Stomach smooth muscle (tissue), 2 donors: ENCODE results near the gene INSR.

ENCODE experiments used
- H3K27ac ChIP-seq: one replicate; pipeline ENCODE4 v1.7.0; 2013; ENCODE audit warnings: mild to moderate bottlenecking, low read length, inconsistent platforms
- H3K27me3 ChIP-seq, 2 donors: one replicate each; pipeline ENCODE4 v1.7.0; 2013; ENCODE audit warnings: low read length in 2 of 2; ENCODE audit not compliant: insufficient read depth in 2 of 2, control insufficient read depth in 1 of 2
- H3K36me3 ChIP-seq, 2 donors: one replicate each; pipeline ENCODE4 v1.7.0; 2013; ENCODE audit warnings: low read length in 2 of 2; ENCODE audit not compliant: control insufficient read depth in 2 of 2, insufficient read depth in 2 of 2
- H3K4me1 ChIP-seq: one replicate; pipeline ENCODE4 v1.7.0; 2013; ENCODE audit warnings: low read length; ENCODE audit not compliant: control insufficient read depth, insufficient read depth
- H3K4me3 ChIP-seq, 2 donors: one replicate each; pipeline ENCODE4 v1.7.0; 2013; ENCODE audit warnings: low read length in 2 of 2
- H3K9ac ChIP-seq, 2 donors: one replicate each; pipeline ENCODE4 v1.7.0; 2013; ENCODE audit warnings: low read length in 2 of 2, mild to moderate bottlenecking in 1 of 2
- H3K9me3 ChIP-seq, 2 donors: one replicate each; pipeline ENCODE4 v1.7.0; 2013; ENCODE audit warnings: low read length in 2 of 2; ENCODE audit not compliant: control insufficient read depth in 2 of 2
- donor health status: healthy.
- donor health status: Pancreatic carcinoma.

INSR gene

GRCh38 chr19:7194566-7194965 is 99.6 kb downstream of the INSR start:
- Histone ChIP-seq H3K4me1 (peaks cover 16% of the 10 kb centered on the region), H3K27me3 (no peaks in the 10 kb centered on the region), H3K9ac (no peak overlapping the region), H3K27ac (no peak overlapping the region), H3K36me3 (no peaks in the 10 kb centered on the region), H3K4me3 (no peak overlapping the region), H3K9me3 (no peaks in the 10 kb centered on the region)

DNA sequence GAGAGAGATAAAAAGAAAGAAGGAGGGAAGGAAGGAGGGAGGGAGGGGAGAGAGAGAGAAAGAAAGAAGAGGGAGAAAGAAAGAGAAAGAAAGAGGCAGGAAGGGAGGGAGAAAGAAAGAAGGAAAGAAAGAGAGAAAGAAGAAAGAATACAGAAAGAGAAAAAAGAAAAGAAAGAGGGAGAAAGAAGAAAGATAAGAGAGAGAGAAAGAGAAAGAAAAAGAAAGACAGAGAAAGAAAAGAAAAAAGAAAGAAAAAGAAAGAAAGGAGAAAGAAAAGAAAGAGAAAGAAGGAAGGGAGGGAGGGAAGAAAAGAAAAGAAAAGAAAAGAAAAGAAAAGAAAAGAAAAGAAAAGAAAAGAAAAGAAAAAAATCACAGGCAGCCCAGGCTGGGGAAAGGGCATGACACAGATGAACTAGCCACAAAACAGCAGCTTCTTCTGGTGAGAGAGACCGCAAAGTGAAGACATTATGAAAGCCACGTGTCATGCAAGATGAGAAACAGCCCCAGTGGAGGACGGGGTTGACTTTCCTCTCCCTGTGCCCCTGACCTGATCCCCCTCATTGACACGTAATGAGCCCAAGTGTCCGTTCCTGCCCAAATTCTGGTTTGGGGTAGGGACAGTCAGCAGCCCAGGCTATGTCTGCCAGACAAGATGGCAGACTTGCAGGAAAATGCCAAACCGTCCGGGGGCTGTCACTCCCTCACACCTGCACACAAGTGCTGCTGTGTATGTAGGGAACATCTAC is 102.1 kb downstream of the INSR start:
- Histone ChIP-seq H3K4me3 (no peak overlapping the region), H3K27ac (no peak overlapping the region), H3K27me3 (no peaks in the 10 kb centered on the region), H3K9ac (no peak overlapping the region), H3K4me1 (peaks cover 4% of the 10 kb centered on the region), H3K9me3 (no peaks in the 10 kb centered on the region), H3K36me3 (no peaks in the 10 kb centered on the region)

DNA sequence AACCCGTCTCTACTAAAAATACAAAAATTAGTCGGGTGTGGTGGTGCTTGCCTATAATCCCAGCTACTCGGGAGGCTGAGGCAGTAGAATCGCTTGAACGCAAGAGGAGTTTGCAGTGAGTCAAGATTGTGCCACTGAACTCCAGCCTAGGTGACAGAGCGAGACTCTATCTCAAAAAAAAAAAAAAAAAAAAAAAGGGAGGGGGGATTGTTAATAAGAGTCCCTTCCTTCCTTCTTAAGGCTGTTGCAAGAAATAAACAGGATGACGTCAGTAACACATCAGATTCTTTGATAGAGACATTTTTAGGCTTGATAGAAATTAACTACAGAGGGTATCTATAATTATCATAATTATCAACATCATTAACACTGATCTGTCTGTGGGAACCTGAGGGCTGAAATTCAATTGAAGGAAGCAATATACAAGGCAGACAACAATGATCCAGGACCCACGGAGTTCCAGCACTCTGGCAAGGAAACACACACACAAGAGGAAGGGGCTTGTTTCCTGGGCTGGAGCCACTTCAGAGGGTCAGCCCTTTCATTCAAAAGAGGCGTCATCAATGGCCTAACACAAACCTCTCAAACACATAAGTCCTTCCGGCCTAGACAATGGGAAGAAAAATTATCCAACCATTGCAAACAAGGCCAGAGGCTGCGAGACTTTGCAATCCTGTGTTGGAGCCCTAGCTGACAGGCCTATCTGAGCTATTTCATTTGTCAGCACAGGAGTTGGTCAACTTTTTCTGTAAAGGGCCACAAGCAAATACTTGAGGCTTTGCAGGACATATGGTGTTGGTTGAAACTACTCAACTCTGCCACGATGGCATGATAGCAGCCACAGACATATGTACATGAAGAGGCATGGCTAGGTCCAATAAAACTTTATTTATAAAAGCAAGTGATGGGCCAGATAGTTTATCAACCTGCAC is 105.2 kb downstream of the INSR start:
- Histone ChIP-seq H3K9me3 (no peaks in the 10 kb centered on the region), H3K36me3 (peaks cover 4% of the 10 kb centered on the region in 2 donors), H3K27me3 (no peaks in the 10 kb centered on the region), H3K9ac (no peak overlapping the region), H3K4me3 (no peak overlapping the region), H3K27ac (no peak overlapping the region), H3K4me1 (no peaks in the 10 kb centered on the region)

DNA sequence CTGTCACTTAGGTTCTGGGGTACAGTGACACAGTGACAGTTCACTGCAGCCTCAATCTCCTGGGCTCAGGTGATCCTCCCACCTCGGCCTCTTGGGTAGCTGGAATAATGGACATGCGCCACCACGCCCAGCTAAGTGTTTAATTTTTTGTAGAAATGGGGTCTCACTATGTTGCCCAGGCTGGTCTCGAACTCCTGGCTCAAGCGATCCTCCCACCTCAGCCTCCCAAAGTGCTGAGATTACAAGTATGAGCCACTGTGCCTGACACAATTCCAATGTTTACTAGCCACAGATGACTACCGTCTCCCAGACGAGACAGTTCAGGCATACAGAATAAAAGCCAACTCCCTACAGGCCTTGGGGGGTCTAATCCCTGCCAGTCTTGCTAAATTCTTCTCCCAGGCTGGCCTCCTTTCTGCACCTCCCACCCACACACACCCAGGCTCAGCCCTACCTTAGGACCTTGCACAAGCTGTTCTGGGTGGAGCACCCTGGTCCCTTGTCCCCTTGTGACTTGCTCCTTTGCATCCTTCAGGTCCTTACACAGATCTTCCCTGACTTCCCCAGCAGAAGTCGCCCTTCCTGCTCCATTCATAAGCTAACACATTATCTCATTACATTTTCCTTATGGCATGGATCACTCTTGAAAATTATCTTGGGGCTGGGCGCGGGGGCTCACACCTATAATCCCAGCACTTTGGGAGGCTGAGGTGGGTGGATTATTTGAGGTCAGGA is 106.4 kb downstream of the INSR start:
- H3K27me3 ChIP-seq: no peaks in the 10 kb centered on the region
- no peaks in the 10 kb centered on the region for H3K9me3 ChIP-seq
- peaks cover 5% of the 10 kb centered on the region for H3K4me1 ChIP-seq
- no peak overlapping the region for H3K4me3 ChIP-seq
- no peak overlapping the region for H3K27ac ChIP-seq
- peaks cover 4 to 8% of the 10 kb centered on the region in 2 donors for H3K36me3 ChIP-seq
- no peak overlapping the region for H3K9ac ChIP-seq

DNA sequence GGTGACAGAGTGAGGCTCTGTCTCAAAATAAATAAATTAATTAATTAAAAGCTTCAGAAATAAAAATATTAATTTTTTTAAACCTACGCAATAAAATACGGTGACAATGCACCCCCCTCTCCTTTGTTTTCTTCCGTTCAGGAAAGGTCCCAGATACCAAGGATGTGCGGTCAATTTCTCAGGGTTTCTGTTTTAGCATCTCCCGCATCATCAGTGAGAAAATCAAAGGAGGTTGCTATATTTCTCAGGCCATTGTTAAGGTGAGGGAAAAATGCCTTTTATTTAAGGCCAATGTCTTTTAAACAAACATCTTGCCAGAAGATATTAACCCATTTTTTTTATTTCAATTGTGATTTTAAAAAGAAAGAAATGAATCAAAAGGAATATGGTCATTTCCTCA is 111.7 kb downstream of the INSR start:
- Histone ChIP-seq H3K4me3 (peak overlapping the region in 1 of 2 donors; percentile 11), H3K9me3 (no peaks in the 10 kb centered on the region), H3K9ac (peak overlapping the region in 1 of 2 donors; percentile 52), H3K4me1 (peaks cover 22% of the 10 kb centered on the region), H3K27ac (no peak overlapping the region), H3K27me3 (no peaks in the 10 kb centered on the region), H3K36me3 (peaks cover 4 to 8% of the 10 kb centered on the region in 2 donors)

- H3K4me1 ChIP-seq: peaks cover 30% of the 10 kb centered on the region
- H3K36me3 ChIP-seq: peaks cover 7 to 8% of the 10 kb centered on the region in 2 donors
- H3K27me3 ChIP-seq: no peaks in the 10 kb centered on the region
- no peak overlapping the region for H3K4me3 ChIP-seq
- no peaks in the 10 kb centered on the region for H3K9me3 ChIP-seq
- peak overlapping the region; percentile 62 for H3K27ac ChIP-seq
- H3K9ac ChIP-seq: no peak overlapping the region
Observed at GRCh38 chr19:7179917-7180306, 114.3 kb downstream of the INSR start.

DNA sequence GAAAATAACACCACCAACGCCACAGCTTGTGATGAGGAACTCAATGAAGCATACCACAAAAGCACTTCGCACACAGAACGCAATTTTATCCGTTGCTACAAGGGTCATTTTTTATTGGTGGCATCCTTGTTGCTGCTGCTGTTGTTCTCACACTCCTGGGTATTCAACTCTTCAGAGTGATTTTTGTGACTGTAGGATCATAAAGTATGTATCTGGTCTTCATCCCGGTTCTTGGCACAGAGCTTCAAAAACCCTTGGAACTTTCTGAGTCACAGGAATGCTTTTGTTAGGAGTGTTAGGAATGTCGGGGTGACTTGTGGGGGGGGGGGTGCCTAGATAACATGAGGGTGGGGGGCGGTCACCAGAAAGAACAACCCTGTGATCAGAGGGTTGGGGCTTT is 116.3 kb downstream of the INSR start:
- Histone ChIP-seq H3K27ac (no peak overlapping the region), H3K27me3 (no peaks in the 10 kb centered on the region), H3K4me1 (peaks cover 25% of the 10 kb centered on the region), H3K4me3 (no peak overlapping the region), H3K9ac (no peak overlapping the region), H3K36me3 (peaks cover 3% of the 10 kb centered on the region in 2 donors), H3K9me3 (no peaks in the 10 kb centered on the region)

DNA sequence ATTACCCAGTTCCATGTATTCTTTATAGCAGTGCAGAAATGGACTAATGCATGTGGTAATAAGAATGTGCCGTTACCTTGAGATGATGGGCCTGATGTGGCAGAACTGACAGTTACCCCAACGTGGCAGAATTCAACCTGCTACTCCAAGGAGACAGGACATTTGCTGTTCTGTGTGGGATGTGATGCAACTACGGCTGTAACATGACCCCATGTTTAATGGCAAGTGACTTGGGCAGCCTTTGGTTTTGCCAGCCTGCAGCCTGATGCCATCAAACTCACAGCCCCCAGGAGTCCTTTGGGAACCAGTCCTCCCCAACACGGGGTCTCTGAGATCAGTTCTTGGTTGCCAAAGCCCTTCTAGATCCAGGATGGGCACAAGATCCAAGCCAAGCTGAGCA is 117.4 kb downstream of the INSR start:
- Histone ChIP-seq H3K36me3 (peaks cover 3 to 9% of the 10 kb centered on the region in 2 donors), H3K4me1 (peaks cover 25% of the 10 kb centered on the region)

DNA sequence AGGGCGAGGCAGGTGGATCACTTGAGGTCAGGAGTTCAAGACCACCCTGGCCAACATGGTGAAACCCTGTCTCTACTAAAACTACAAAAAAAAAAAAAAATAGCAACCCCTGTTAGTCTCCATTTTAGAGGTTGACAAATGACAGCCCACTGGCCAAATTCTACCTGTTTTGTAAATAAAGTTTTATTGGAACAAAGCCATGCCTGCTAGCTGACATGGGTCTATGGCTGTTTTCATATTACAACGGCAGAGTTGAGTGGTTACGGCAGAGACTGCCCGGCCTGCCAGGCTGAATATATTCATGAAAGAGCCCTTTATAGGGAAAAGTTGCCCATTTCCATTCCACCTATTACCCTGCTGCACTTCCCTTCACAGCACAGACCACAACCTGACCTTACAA is 121.4 kb downstream of the INSR start:
- no peaks in the 10 kb centered on the region for H3K9me3 ChIP-seq
- H3K9ac ChIP-seq: no peak overlapping the region
- H3K27me3 ChIP-seq: no peaks in the 10 kb centered on the region
- H3K4me1 ChIP-seq: peaks cover 7% of the 10 kb centered on the region
- no peak overlapping the region for H3K27ac ChIP-seq
- peaks cover 32% of the 10 kb centered on the region in 2 donors for H3K36me3 ChIP-seq
- H3K4me3 ChIP-seq: no peak overlapping the region

More for the DNA sequence above, 117.4 kb downstream of the INSR start:
- H3K27ac ChIP-seq: no peak overlapping the region
- no peaks in the 10 kb centered on the region for H3K9me3 ChIP-seq
- H3K9ac ChIP-seq: no peak overlapping the region
- H3K4me3 ChIP-seq: no peak overlapping the region
- no peaks in the 10 kb centered on the region for H3K27me3 ChIP-seq

- no peak overlapping the region for H3K27ac ChIP-seq
- H3K4me1 ChIP-seq: peaks cover 2% of the 10 kb centered on the region
- H3K9me3 ChIP-seq: no peaks in the 10 kb centered on the region
- no peak overlapping the region for H3K9ac ChIP-seq
- peaks cover 35 to 40% of the 10 kb centered on the region in 2 donors for H3K36me3 ChIP-seq
- H3K4me3 ChIP-seq: no peak overlapping the region
- no peaks in the 10 kb centered on the region for H3K27me3 ChIP-seq
Observed at GRCh38 chr19:7170983-7171382, 123.2 kb downstream of the INSR start.
